NCI-H2196 treated with DMSO at 0.1 percent for 48 hours (cell line): Measurements from ENCODE around the gene SLIT3.

ENCODE experiments used
- DNase-seq: peaks from one replicate; lab custom pipeline; 2025; ENCODE audit not compliant: unreplicated experiment; lab: John Stamatoyannopoulos, UW

SLIT3 gene

GRCh38 chr5:169299663-169300467, 1.1 kb downstream of the SLIT3 start:
- DNase-seq: no peak

GRCh38 chr5:169299191-169299662, 1.7 kb downstream of the SLIT3 start:
- no peak for DNase-seq

GRCh38 chr5:169298193-169298592, 2.7 kb downstream of the SLIT3 start:
- DNase-seq: no peak

- no peak for DNase-seq
Measured at GRCh38 chr5:169296419-169297143, 4.4 kb downstream of the SLIT3 start.

GRCh38 chr5:169295306-169295705, 5.6 kb downstream of the SLIT3 start:
- no peak for DNase-seq

GRCh38 chr5:169294621-169295020, 6.3 kb downstream of the SLIT3 start:
- no peak for DNase-seq

GRCh38 chr5:169291877-169292276, 9.1 kb downstream of the SLIT3 start:
- DNase-seq: no peak

GRCh38 chr5:169290895-169291294, 10.0 kb downstream of the SLIT3 start:
- no peak for DNase-seq

GRCh38 chr5:169289520-169289919, 11.4 kb downstream of the SLIT3 start:
- no peak for DNase-seq

- DNase-seq: no peak
Measured at GRCh38 chr5:169288066-169288930, 12.6 kb downstream of the SLIT3 start.

- DNase-seq: no peak
Measured at GRCh38 chr5:169287529-169287928, 13.4 kb downstream of the SLIT3 start.

- DNase-seq: no peak
Measured at GRCh38 chr5:169286572-169287300, 14.2 kb downstream of the SLIT3 start.

GRCh38 chr5:169283887-169284286, 17.1 kb downstream of the SLIT3 start:
- DNase-seq: no peak

GRCh38 chr5:169281625-169282024, 19.3 kb downstream of the SLIT3 start:
- DNase-seq: no peak

GRCh38 chr5:169280696-169281095, 20.2 kb downstream of the SLIT3 start:
- no peak for DNase-seq

- DNase-seq: no peak
Measured at GRCh38 chr5:169280286-169280685, 20.7 kb downstream of the SLIT3 start.

GRCh38 chr5:169279125-169279524, 21.8 kb downstream of the SLIT3 start:
- no peak for DNase-seq

- DNase-seq: no peak
Measured at GRCh38 chr5:169273881-169274280, 27.1 kb downstream of the SLIT3 start.

GRCh38 chr5:169273451-169273850, 27.5 kb downstream of the SLIT3 start:
- no peak for DNase-seq

- DNase-seq: no peak
Measured at GRCh38 chr5:169272731-169273427, 28.1 kb downstream of the SLIT3 start.
